Endothelial cell (in vitro differentiated cells): ENCODE data around the gene SLC39A7. TPM values are rescaled to one million over a fixed set of nuclear protein-coding genes. Genes with fewer than 3 reads are reported as not detected.
A peak's percentile ranks its signal among the peaks of the same experiment; 100 is the strongest.

Experiments used
- DNase-seq: peaks from one replicate; pipeline ENCODE4 v3.0.0; 2021; ENCODE audit warnings: low spot score
- H3K27ac Mint-ChIP-seq: one replicate; pipeline ENCODE4 v1.8.0; 2021; ENCODE audit warnings: mixed read lengths, inconsistent platforms; ENCODE audit not compliant: unreplicated experiment
- H3K27me3 Mint-ChIP-seq: one replicate; pipeline ENCODE4 v1.8.0; 2021; ENCODE audit warnings: mild to moderate bottlenecking, moderate library complexity, mixed read lengths, inconsistent platforms; ENCODE audit not compliant: unreplicated experiment
- H3K36me3 Mint-ChIP-seq: one replicate; pipeline ENCODE4 v1.8.0; 2021; ENCODE audit warnings: mild to moderate bottlenecking, low read depth, mixed read lengths, inconsistent platforms; ENCODE audit not compliant: unreplicated experiment
- H3K4me1 Mint-ChIP-seq: one replicate; pipeline ENCODE4 v1.8.0; 2021; ENCODE audit warnings: mild to moderate bottlenecking, mixed read lengths, inconsistent platforms; ENCODE audit not compliant: unreplicated experiment
- H3K4me3 Mint-ChIP-seq: one replicate; pipeline ENCODE4 v1.8.0; 2021; ENCODE audit warnings: mild to moderate bottlenecking, mixed read lengths, inconsistent platforms; ENCODE audit not compliant: unreplicated experiment
- H3K9me3 Mint-ChIP-seq: one replicate; pipeline ENCODE4 v1.8.0; 2021; ENCODE audit warnings: mixed read lengths, inconsistent platforms; ENCODE audit not compliant: unreplicated experiment
- microRNA-seq: library from miRNA; unstranded; fragments of <30 nt; microRNA quantifications from one replicate; pipeline ENCODE4, GENCODE V29; 2020; ENCODE audit not compliant: unreplicated experiment
- total RNA-seq: library from RNA; stranded (reverse); fragmentation: NEBNext Ultra II Directional; extraction: Animal tissue kit (Norgen Biotek cat#: 25700); gene quantifications from one replicate; pipeline ENCODE4 v1.2.1, GENCODE V29; 2021; ENCODE audit not compliant: unreplicated experiment
- TF ChIP-seq, protein P1 (sequence below): fragments of 200-600 bp; sonication (generic); IDR thresholded peaks from one replicate; pipeline ENCODE4 v1.5.0; 2021; ENCODE audit warnings: antibody characterized with exemption; ENCODE audit not compliant: unreplicated experiment

Gene SLC39A7
- total RNA-seq, 1 donor from 2014 or later, result 108 TPM

DNA sequence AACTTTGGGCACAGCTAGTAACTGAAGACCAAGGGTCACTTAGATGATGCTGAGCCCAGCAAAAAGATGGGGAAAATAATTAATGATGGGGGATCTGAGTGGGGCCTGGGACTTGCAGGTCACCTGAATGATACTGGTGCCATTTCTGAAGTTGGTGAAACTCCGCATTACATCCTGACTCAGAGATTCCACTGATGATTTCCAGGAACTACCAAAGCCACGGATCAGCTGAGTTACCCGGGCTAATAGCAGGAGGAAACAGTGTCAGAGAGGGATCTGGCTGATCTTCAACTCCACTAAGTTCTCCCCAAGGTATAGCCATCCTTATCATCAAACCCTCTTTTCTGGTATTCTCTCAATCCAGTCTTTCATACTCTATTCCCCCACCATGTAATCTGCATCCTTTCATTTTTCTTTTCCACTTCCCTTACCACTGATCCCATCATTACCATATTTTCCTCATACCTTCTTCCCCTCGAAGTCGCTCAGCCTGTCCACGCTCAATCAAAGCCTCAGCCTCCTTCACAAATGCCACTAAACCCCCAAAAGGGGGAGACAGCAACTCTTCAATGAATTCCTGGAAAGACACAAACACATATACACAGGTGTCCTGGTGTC lies 50.8 kb downstream of the SLC39A7 start:
- peaks cover 4% of the 10 kb centered on the region for H3K27me3 Mint-ChIP-seq
- H3K4me1 Mint-ChIP-seq, result peaks cover 24% of the 10 kb centered on the region
- H3K4me3 Mint-ChIP-seq, result peak overlapping the region; percentile 9
- TF ChIP-seq, protein P1, sequence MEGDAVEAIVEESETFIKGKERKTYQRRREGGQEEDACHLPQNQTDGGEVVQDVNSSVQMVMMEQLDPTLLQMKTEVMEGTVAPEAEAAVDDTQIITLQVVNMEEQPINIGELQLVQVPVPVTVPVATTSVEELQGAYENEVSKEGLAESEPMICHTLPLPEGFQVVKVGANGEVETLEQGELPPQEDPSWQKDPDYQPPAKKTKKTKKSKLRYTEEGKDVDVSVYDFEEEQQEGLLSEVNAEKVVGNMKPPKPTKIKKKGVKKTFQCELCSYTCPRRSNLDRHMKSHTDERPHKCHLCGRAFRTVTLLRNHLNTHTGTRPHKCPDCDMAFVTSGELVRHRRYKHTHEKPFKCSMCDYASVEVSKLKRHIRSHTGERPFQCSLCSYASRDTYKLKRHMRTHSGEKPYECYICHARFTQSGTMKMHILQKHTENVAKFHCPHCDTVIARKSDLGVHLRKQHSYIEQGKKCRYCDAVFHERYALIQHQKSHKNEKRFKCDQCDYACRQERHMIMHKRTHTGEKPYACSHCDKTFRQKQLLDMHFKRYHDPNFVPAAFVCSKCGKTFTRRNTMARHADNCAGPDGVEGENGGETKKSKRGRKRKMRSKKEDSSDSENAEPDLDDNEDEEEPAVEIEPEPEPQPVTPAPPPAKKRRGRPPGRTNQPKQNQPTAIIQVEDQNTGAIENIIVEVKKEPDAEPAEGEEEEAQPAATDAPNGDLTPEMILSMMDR, result no peak
- no peak for DNase-seq
- H3K36me3 Mint-ChIP-seq, result peaks cover 13% of the 10 kb centered on the region
- H3K9me3 Mint-ChIP-seq, result no peaks in the 10 kb centered on the region
- no peak overlapping the region for H3K27ac Mint-ChIP-seq

DNA sequence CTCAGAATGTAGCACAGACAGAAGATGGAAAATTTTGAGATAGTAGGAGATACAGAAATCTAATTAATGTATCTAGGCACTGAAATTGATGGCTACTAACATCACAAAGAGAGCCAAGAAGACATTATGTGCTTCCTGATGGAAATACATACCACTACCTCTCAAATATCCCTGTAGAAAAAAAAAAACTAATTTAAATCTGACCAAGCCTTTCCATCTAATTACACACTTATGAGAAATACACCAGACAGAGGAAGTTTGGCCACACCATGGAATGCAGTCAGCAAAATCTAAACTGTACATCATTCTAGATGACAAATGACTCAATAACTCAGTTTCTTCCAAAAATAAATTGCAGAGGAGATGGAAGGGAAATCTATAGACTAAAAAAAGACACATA lies 52.1 kb downstream of the SLC39A7 start:
- no peak overlapping the region for H3K4me3 Mint-ChIP-seq
- H3K27ac Mint-ChIP-seq, result no peak overlapping the region
- no peak for DNase-seq
- peaks cover 4% of the 10 kb centered on the region for H3K27me3 Mint-ChIP-seq
- H3K9me3 Mint-ChIP-seq, result no peaks in the 10 kb centered on the region
- H3K36me3 Mint-ChIP-seq, result peaks cover 13% of the 10 kb centered on the region
- TF ChIP-seq, protein P1, result no peak
- peaks cover 24% of the 10 kb centered on the region for H3K4me1 Mint-ChIP-seq

Small RNA genes within 50 kb of the gene (microRNA-seq; reads per million reads assigned to microRNA genes)
- gene MIR219A1, result 13.1 reads per million, percentile 62 among the genes with 10 or more reads in this experiment

Other genes starting within 250 kb of the SLC39A7 start
- gene HLA-DMA, start 247.8 kb upstream of the SLC39A7 start, total RNA-seq, result 13.0 TPM
- gene BRD2, start 232.3 kb upstream of the SLC39A7 start, total RNA-seq, result 186 TPM
- gene HLA-DOA, start 191.3 kb upstream of the SLC39A7 start, total RNA-seq, result 7.3 TPM
- 8.5 TPM for gene HLA-DPA1, start 127.2 kb upstream of the SLC39A7 start, total RNA-seq
- gene HLA-DPB1, start 124.9 kb upstream of the SLC39A7 start, total RNA-seq, result 14.4 TPM
- 127 TPM for gene COL11A2, start 8.4 kb upstream of the SLC39A7 start, total RNA-seq
- gene RXRB, start 202 bp upstream of the SLC39A7 start, total RNA-seq, result 35.8 TPM
- 6.5 TPM for gene HSD17B8, start 3.8 kb downstream of the SLC39A7 start, total RNA-seq
- 19.6 TPM for gene RING1, start 7.6 kb downstream of the SLC39A7 start, total RNA-seq
- 41.8 TPM for gene VPS52, start 71.0 kb downstream of the SLC39A7 start, total RNA-seq
- 2,251 TPM for gene RPS18, start 71.2 kb downstream of the SLC39A7 start, total RNA-seq
- gene B3GALT4, start 76.3 kb downstream of the SLC39A7 start, total RNA-seq, result 3.8 TPM
- gene WDR46, start 88.4 kb downstream of the SLC39A7 start, total RNA-seq, result 48.5 TPM
- 33.3 TPM for gene PFDN6, start 88.7 kb downstream of the SLC39A7 start, total RNA-seq
- 167 TPM for gene RGL2, start 98.1 kb downstream of the SLC39A7 start, total RNA-seq
- 57.1 TPM for gene TAPBP, start 113.2 kb downstream of the SLC39A7 start, total RNA-seq
- 16.9 TPM for gene ZBTB22, start 116.9 kb downstream of the SLC39A7 start, total RNA-seq
- gene DAXX, start 122.1 kb downstream of the SLC39A7 start, total RNA-seq, result 49.6 TPM
- gene KIFC1, start 191.0 kb downstream of the SLC39A7 start, total RNA-seq, result 19.0 TPM
- gene PHF1, start 210.1 kb downstream of the SLC39A7 start, total RNA-seq, result 60.0 TPM
- gene CUTA, start 217.2 kb downstream of the SLC39A7 start, total RNA-seq, result 163 TPM
- 48.6 TPM for gene SYNGAP1, start 219.2 kb downstream of the SLC39A7 start, total RNA-seq